RWPE1 (cell line): ENCODE measurements around the gene FAM83C.

Experiments
- CTCF ChIA-PET: fragments of 350-600 bp; sonication (Branson Sonifier 250); formaldehyde crosslinking; extraction: SDS; loops from one replicate; lab custom pipeline; 2021; lab: Yijun Ruan, JAX
- POLR2A ChIA-PET: fragments of 400-600 bp; formaldehyde crosslinking; extraction: SDS; loops from one replicate; lab custom pipeline; 2020; ENCODE audit warnings: antibody characterized with exemption; ENCODE audit not compliant: low non-redundant PET; lab: Yijun Ruan, JAX
- DNase-seq: peaks from one replicate; pipeline ENCODE4 v3.0.0; 2012; ENCODE audit warnings: low spot score
- H3K27ac ChIP-seq: fragments of 450-650 bp; 2 replicates; pipeline ENCODE4 v1.5.1; 2017
- CTCF ChIP-seq: fragments of 450-650 bp; conservative IDR thresholded peaks from 2 replicates; pipeline ENCODE4 v1.5.1; 2017; ENCODE audit warnings: low read depth, mild to moderate bottlenecking

The FAM83C gene

GRCh38 chr20:35274172-35275092, 17.8 kb downstream of the FAM83C start:
- peak overlapping the region; percentile 95 for H3K27ac ChIP-seq
- no peak for TF ChIP-seq CTCF
- DNase-seq = no peak
- POLR2A ChIA-PET = interaction anchor here (0.5 to 1.1 kb wide), 5 partner anchors 28 to 1551 kb away, joined by 3 to 5 read pairs (median 4); partner anchors contain the start of gene EDEM2
- CTCF ChIA-PET = interaction anchor here (0.5 to 0.8 kb wide), 3 partner anchors 10 to 130 kb away, joined by 3 read pairs; partner anchors contain the start of gene EIF6

GRCh38 chr20:35273449-35274171, 18.6 kb downstream of the FAM83C start:
- DNase-seq = no peak
- CTCF ChIA-PET = interaction anchor here (2.8 kb wide), 1 partner anchor 129 kb away, joined by 12 read pairs; no protein-coding TSS in a partner anchor
- peak overlapping the region; percentile 95 for H3K27ac ChIP-seq
- POLR2A ChIA-PET = interaction anchor here (0.5 to 1.1 kb wide), 3 partner anchors 27 to 173 kb away, joined by 3 to 5 read pairs (median 3); partner anchors contain the start of gene EDEM2
- no peak for TF ChIP-seq CTCF

GRCh38 chr20:35271904-35272303, 20.3 kb downstream of the FAM83C start:
- ChIA-PET CTCF (interaction anchor here (0.5 to 2.8 kb wide), 3 partner anchors 107 to 174 kb away, joined by 3 to 12 read pairs (median 5); no protein-coding TSS in a partner anchor), POLR2A (no interaction called here)
- TF ChIP-seq CTCF = no peak
- DNase-seq = no peak
- H3K27ac ChIP-seq = peak overlapping the region; percentile 24

GRCh38 chr20:35271073-35271882, 20.9 kb downstream of the FAM83C start:
- no peak for TF ChIP-seq CTCF
- ChIA-PET POLR2A (no interaction called here), CTCF (interaction anchor here (0.6 to 2.8 kb wide), 3 partner anchors 13 to 126 kb away, joined by 3 to 12 read pairs (median 3); partner anchors contain the start of gene EIF6)
- no peak for DNase-seq
- H3K27ac ChIP-seq = peak overlapping the region; percentile 24

GRCh38 chr20:35270021-35270902, 22.0 kb downstream of the FAM83C start:
- TF ChIP-seq CTCF = no peak
- CTCF ChIA-PET = interaction anchor here (0.6 to 1.8 kb wide), 11 partner anchors 9 to 180 kb away, joined by 3 to 21 read pairs (median 3); no protein-coding TSS in a partner anchor
- DNase-seq = no peak
- POLR2A ChIA-PET = no interaction called here
- H3K27ac ChIP-seq = peak overlapping the region; percentile 24; the same call in 1 of the 2 replicates
